CD4-positive, alpha-beta T cell treated with Interleukin-10 for 1 hour (primary cell): ENCODE measurements around the gene PHLDA2.

Source experiments
- DNase-seq: peaks from one replicate; pipeline ENCODE4 v3.0.0-alpha.2; 2020

The PHLDA2 gene

GRCh38 chr11:2927851-2928604 lies 1.2 kb downstream of the PHLDA2 start:
- no peak for DNase-seq

- no peak for DNase-seq
Measured at GRCh38 chr11:2927121-2927800, 2.0 kb downstream of the PHLDA2 start.

- DNase-seq: no peak
Measured at GRCh38 chr11:2926611-2927051, 2.6 kb downstream of the PHLDA2 start.

GRCh38 chr11:2924821-2925675 lies 4.2 kb downstream of the PHLDA2 start:
- no peak for DNase-seq

- DNase-seq: no peak
Measured at GRCh38 chr11:2924381-2924780, 4.8 kb downstream of the PHLDA2 start.

GRCh38 chr11:2923446-2924375 lies 5.5 kb downstream of the PHLDA2 start:
- no peak for DNase-seq

GRCh38 chr11:2922655-2923054 lies 6.6 kb downstream of the PHLDA2 start:
- no peak for DNase-seq

GRCh38 chr11:2921742-2922493 lies 7.3 kb downstream of the PHLDA2 start:
- DNase-seq: no peak

GRCh38 chr11:2921261-2921660 lies 8.0 kb downstream of the PHLDA2 start:
- DNase-seq: no peak

GRCh38 chr11:2920343-2920742 lies 8.9 kb downstream of the PHLDA2 start:
- no peak for DNase-seq

GRCh38 chr11:2919837-2920236 lies 9.4 kb downstream of the PHLDA2 start:
- DNase-seq: no peak

GRCh38 chr11:2919188-2919587 lies 10.0 kb downstream of the PHLDA2 start:
- no peak for DNase-seq

GRCh38 chr11:2917842-2918490 lies 11.3 kb downstream of the PHLDA2 start:
- DNase-seq: no peak

- no peak for DNase-seq
Measured at GRCh38 chr11:2916892-2917645, 12.2 kb downstream of the PHLDA2 start.

GRCh38 chr11:2916114-2916891 lies 12.9 kb downstream of the PHLDA2 start:
- DNase-seq: no peak

- no peak for DNase-seq
Measured at GRCh38 chr11:2915473-2915872, 13.7 kb downstream of the PHLDA2 start.

- DNase-seq: no peak
Measured at GRCh38 chr11:2914455-2915195, 14.6 kb downstream of the PHLDA2 start.

- DNase-seq: no peak
Measured at GRCh38 chr11:2913776-2914175, 15.4 kb downstream of the PHLDA2 start.

GRCh38 chr11:2913019-2913431 lies 16.2 kb downstream of the PHLDA2 start:
- no peak for DNase-seq
